ENCODE results near the gene CDKL1. TPM values are rescaled to one million over a fixed set of nuclear protein-coding genes. Genes with fewer than 3 reads are reported as not detected.

Gene CDKL1
- total and polyA plus RNA-seq, 2 of the 13 experiments (the other 11 are each of a cell fraction or from before 2014, with no cell fraction given): 4.4 to 5.1 TPM

DNA sequence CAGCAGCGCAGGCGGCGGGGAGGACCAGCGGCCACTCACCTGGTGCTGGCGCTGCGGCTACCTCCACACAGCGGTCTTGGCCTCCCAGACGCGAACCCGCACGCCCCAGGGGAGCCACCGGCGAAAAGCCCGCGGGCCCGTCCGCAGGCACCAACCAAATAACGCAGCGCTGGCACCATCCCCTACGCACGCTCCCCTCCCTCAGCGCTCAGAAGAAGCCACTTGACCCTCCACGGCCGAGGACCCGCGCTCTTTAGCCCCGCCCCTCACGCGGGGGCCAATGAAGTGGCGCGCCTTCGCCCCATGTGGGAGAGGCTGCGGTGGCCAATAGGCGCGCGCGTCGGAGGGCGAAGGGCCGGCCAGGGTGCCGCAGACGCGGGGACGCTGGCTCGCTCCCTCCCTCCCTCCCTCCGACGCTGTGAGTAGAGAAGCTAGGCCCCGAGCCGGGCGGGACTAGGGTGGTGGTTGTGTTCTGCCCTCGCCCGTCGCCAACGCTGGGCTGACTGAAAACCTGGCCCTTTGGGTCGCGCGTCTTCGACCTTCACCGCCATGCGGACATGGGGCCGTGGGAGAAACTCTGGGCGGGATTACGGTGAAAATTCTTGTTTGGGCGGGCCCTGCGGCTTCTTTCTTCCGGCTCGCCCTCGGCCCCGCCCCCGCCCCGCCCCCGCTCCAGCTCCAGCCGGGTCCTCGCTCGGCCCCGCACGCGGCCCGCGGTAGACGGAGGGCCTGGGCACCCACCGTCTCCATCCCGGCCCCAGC is 84.5 kb downstream of the CDKL1 start, which contains the start of the genes DMAC2L and L2HGDH (continued):
- TF ChIP-seq, protein P1, sequence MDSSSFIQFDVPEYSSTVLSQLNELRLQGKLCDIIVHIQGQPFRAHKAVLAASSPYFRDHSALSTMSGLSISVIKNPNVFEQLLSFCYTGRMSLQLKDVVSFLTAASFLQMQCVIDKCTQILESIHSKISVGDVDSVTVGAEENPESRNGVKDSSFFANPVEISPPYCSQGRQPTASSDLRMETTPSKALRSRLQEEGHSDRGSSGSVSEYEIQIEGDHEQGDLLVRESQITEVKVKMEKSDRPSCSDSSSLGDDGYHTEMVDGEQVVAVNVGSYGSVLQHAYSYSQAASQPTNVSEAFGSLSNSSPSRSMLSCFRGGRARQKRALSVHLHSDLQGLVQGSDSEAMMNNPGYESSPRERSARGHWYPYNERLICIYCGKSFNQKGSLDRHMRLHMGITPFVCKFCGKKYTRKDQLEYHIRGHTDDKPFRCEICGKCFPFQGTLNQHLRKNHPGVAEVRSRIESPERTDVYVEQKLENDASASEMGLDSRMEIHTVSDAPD (CRISPR knock-in tag; IDR thresholded peaks at IDR 0.05): no peak
- no peak for TF ChIP-seq TBX3 (IDR thresholded peaks at IDR 0.05; ENCODE audit: borderline replicate concordance)
- TF ChIP-seq BCL6 (CRISPR knock-in tag; IDR thresholded peaks at IDR 0.05): no peak
- TF ChIP-seq BORCS8-MEF2B (CRISPR knock-in tag; IDR thresholded peaks at IDR 0.05): peak; percentile 82
- TF ChIP-seq GABPA (IDR thresholded peaks at IDR 0.05; ENCODE audit: low read depth, low read length): no peak
- TF ChIP-seq GABPA (CRISPR knock-in tag; IDR thresholded peaks at IDR 0.05; ENCODE audit: low read depth): peak; percentile 44
- no peak; the same call in 1 of the 2 replicates for TF ChIP-seq KLF11 (CRISPR knock-in tag; IDR thresholded peaks at IDR 0.05)
- TF ChIP-seq ZSCAN21 (CRISPR knock-in tag; IDR thresholded peaks at IDR 0.05; ENCODE audit: borderline replicate concordance): peak; percentile 83; the same call in 1 of the 2 replicates
- no peak for TF ChIP-seq ZFP37 (CRISPR knock-in tag; IDR thresholded peaks at IDR 0.05; ENCODE audit: borderline replicate concordance)
- TF ChIP-seq, protein P2, sequence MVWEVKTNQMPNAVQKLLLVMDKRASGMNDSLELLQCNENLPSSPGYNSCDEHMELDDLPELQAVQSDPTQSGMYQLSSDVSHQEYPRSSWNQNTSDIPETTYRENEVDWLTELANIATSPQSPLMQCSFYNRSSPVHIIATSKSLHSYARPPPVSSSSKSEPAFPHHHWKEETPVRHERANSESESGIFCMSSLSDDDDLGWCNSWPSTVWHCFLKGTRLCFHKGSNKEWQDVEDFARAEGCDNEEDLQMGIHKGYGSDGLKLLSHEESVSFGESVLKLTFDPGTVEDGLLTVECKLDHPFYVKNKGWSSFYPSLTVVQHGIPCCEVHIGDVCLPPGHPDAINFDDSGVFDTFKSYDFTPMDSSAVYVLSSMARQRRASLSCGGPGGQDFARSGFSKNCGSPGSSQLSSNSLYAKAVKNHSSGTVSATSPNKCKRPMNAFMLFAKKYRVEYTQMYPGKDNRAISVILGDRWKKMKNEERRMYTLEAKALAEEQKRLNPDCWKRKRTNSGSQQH (CRISPR knock-in tag; IDR thresholded peaks at IDR 0.05; ENCODE audit: low read depth): peak; percentile 72; the same call in 1 of the 2 replicates
- TF ChIP-seq ZNF121 (CRISPR knock-in tag; IDR thresholded peaks at IDR 0.05): 0 out of 2 replicates have a peak, but pooled peaks have one; percentile 40
- TF ChIP-seq MTF2 (CRISPR knock-in tag; IDR thresholded peaks at IDR 0.05; ENCODE audit: borderline replicate concordance): peak; percentile 79; the same call in 1 of the 2 replicates
- peak; percentile 89 for TF ChIP-seq POGZ (CRISPR knock-in tag; IDR thresholded peaks at IDR 0.05)
- TF ChIP-seq BRD4 (CRISPR knock-in tag; IDR thresholded peaks at IDR 0.05): peak; percentile 69; the same call in 1 of the 2 replicates
- peak; percentile 97 for TF ChIP-seq ZNF224 (CRISPR knock-in tag; IDR thresholded peaks at IDR 0.05)
- no peak for TF ChIP-seq SKI (IDR thresholded peaks at IDR 0.05; ENCODE audit: partially characterized antibody)
- TF ChIP-seq SNAI1 (CRISPR knock-in tag; IDR thresholded peaks at IDR 0.05; ENCODE audit: borderline replicate concordance): peak; percentile 86; the same call in 1 of the 2 replicates
- TF ChIP-seq SMARCE1 (IDR thresholded peaks at IDR 0.05; ENCODE audit: borderline replicate concordance): no peak
- peak; percentile 37; the same call in 1 of the 2 replicates for TF ChIP-seq ZNF460 (CRISPR knock-in tag; IDR thresholded peaks at IDR 0.05; ENCODE audit: borderline replicate concordance)
- TF ChIP-seq ZSCAN29 (CRISPR knock-in tag; conservative IDR thresholded peaks at IDR 0.05): peak; percentile 57; the same call in 1 of the 2 replicates
- TF ChIP-seq, protein P3, sequence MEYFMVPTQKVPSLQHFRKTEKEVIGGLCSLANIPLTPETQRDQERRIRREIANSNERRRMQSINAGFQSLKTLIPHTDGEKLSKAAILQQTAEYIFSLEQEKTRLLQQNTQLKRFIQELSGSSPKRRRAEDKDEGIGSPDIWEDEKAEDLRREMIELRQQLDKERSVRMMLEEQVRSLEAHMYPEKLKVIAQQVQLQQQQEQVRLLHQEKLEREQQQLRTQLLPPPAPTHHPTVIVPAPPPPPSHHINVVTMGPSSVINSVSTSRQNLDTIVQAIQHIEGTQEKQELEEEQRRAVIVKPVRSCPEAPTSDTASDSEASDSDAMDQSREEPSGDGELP (IDR thresholded peaks at IDR 0.05; ENCODE audit: borderline replicate concordance, low read depth): no peak; the same call in 1 of the 2 replicates
- TF ChIP-seq, protein P4, sequence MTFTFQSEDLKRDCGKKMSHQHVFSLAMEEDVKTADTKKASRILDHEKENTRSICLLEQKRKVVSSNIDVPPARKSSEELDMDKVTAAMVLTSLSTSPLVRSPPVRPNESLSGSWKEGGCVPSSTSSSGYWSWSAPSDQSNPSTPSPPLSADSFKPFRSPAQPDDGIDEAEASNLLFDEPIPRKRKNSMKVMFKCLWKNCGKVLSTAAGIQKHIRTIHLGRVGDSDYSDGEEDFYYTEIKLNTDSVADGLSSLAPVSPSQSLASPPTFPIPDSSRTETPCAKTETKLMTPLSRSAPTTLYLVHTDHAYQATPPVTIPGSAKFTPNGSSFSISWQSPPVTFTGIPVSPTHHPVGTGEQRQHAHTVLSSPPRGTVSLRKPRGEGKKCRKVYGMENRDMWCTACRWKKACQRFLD (CRISPR knock-in tag; IDR thresholded peaks at IDR 0.05; ENCODE audit: borderline replicate concordance): peak; percentile 71; the same call in 1 of the 2 replicates
- TF ChIP-seq NFE2L1 (CRISPR knock-in tag; IDR thresholded peaks at IDR 0.05; ENCODE audit: borderline replicate concordance): 0 out of 2 replicates have a peak, but pooled peaks have one; percentile 30
- no peak for TF ChIP-seq DNMT1 (CRISPR knock-in tag; IDR thresholded peaks at IDR 0.05)
- peak; percentile 72; the same call in 1 of the 2 replicates for TF ChIP-seq CCDC6 (CRISPR knock-in tag; IDR thresholded peaks at IDR 0.05)
- TF ChIP-seq SP5 (CRISPR knock-in tag; IDR thresholded peaks at IDR 0.05; ENCODE audit: borderline replicate concordance, low read depth): peak; percentile 38; the same call in 1 of the 2 replicates
